Measurements from ENCODE around the gene HID1.

DNA sequence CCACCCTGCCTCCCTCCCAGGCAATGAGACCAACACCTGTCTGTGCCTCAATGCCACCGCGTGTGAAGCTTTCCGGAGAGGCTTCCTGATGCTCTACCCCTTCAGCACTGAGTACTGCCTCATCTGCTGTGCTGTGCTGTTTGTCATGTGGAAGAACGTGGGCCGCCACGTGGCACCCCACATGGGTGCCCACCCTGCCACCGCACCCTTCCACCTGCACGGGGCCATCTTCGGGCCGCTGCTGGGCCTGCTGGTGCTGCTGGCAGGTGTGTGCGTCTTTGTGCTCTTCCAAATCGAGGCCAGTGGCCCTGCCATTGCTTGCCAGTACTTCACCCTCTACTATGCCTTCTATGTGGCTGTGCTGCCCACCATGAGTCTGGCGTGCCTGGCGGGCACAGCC lies 25.9 kb downstream of the HID1 start:
- TF ChIP-seq EZH2 (IDR thresholded peaks at IDR 0.05; ENCODE audit: insufficient read depth, poor library complexity, severe bottlenecking) (no peak), EZH2phosphoT487 (IDR thresholded peaks at IDR 0.05; ENCODE audit: insufficient read depth, low read depth) (no peak)
